D721Med (cell line): ENCODE results near the gene SLC15A1.

Experiments
- DNase-seq: peaks from one replicate; pipeline ENCODE4 v3.0.0; 2011; ENCODE audit warnings: low spot score; ENCODE audit not compliant: insufficient read length
- FAIRE-seq: peaks from 2 replicates; lab custom pipeline; 2011; peaks lifted over from hg19 to GRCh38; lab: Jason Lieb, UNC
- TF ChIP-seq, protein P1 (sequence below): IDR thresholded peaks from 2 replicates; pipeline ENCODE4 v1.5.1; 2012; ENCODE audit warnings: mild to moderate bottlenecking, control low read depth; ENCODE audit not compliant: insufficient read depth; ENCODE audit errors: missing control alignments

SLC15A1 gene

GRCh38 chr13:98787173-98787572, 34.7 kb upstream of the SLC15A1 start:
- FAIRE-seq (no peak), DNase-seq (no peak)
- TF ChIP-seq, protein P1, sequence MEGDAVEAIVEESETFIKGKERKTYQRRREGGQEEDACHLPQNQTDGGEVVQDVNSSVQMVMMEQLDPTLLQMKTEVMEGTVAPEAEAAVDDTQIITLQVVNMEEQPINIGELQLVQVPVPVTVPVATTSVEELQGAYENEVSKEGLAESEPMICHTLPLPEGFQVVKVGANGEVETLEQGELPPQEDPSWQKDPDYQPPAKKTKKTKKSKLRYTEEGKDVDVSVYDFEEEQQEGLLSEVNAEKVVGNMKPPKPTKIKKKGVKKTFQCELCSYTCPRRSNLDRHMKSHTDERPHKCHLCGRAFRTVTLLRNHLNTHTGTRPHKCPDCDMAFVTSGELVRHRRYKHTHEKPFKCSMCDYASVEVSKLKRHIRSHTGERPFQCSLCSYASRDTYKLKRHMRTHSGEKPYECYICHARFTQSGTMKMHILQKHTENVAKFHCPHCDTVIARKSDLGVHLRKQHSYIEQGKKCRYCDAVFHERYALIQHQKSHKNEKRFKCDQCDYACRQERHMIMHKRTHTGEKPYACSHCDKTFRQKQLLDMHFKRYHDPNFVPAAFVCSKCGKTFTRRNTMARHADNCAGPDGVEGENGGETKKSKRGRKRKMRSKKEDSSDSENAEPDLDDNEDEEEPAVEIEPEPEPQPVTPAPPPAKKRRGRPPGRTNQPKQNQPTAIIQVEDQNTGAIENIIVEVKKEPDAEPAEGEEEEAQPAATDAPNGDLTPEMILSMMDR, result no peak

DNA sequence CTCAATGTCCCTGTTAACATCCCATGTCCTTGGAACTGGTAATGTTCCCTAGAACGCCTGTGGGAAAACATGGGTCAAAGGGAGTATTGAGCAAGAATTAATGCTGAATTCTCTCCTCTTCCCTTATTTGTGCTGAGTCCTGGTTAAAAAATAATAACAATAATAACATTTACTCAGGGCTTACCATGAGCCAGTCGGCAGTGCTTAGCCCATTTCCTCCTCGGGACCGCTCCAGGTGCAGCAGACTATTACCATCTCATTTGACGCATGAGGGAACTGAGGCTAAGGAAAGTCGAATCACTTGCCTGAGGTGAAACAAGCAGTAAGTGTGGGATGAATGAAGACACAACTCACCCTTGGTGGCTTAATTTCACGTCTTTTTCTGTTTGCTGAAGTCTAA, 33.6 kb upstream of the SLC15A1 start:
- DNase-seq, result no peak
- TF ChIP-seq, protein P1, result no peak
- no peak for FAIRE-seq

DNA sequence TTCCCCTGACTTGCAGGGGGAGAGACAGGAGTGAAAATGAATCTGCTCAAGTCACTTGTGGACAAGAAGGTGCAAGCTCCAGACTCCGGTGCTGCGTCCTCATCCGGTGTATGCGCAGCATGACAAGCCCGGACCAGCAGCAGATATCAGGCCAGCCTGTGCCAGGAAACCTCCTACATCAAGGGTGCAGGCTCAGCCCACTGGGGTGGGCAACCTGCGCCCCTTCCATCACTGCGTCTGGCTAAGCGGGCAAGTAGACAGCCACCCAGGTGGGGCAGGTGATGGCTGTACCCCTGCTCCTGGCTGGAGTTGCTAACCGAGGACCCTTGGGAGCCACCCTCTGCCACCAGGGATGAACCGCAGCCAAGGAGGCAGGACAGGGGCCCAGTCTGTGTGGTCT, 32.9 kb upstream of the SLC15A1 start:
- TF ChIP-seq, protein P1, result no peak
- DNase-seq, result no peak
- no peak for FAIRE-seq

- TF ChIP-seq, protein P1, result no peak
- DNase-seq (no peak), FAIRE-seq (no peak)
Observed at GRCh38 chr13:98784666-98785065, 32.2 kb upstream of the SLC15A1 start.

DNA sequence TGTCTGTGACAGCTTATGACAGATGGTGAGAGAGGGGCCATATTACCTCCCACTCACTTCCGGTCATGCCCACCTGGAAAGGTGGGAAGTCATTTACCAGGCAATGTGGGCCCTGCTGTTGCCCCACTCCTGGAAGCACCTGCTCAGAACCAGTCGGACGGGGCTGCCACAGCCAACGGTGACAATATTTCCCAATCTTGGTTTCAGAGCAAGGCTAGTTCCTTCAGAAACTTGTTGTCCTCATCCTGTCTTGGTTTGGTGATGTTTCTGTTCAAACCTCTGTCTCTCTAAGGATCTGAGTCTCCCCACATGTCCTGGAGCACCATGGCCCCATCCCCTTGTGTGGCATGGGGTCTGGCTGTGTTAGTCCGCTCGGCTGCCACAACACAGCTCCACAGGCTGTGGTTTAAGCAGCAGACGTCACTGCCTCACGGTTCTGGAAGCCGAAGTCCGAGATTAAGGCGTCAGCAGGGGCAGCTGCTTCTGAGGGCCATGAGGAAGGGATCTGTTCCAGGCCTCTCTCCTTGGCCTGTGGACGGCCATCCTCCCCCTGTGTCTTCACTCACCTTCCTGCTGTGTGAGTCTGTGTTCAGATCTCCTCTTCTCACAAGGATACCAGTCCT, 31.5 kb upstream of the SLC15A1 start:
- DNase-seq (no peak), FAIRE-seq (no peak)
- TF ChIP-seq, protein P1, result no peak

DNA sequence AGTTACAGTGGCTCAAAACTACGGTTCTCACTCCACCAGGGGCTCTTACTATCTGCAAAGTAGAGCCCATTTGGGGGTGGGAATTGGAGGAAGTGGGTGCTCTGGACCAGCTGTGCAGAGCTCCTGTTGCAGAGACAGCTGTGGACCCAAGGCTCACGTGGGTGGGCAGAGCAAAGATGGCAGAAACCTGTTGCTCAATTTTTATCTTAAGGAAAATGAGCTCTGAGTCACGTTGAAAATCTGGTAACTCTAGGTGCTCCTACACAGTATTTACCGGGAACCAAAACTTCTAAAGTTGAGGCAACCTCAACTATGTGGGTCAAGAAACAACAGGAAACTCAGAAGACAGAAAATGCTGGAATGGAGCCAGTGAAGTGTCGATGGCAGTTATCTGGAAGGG, 30.2 kb upstream of the SLC15A1 start:
- no peak for FAIRE-seq
- TF ChIP-seq, protein P1, result no peak

GRCh38 chr13:98781905-98782304, 29.4 kb upstream of the SLC15A1 start:
- TF ChIP-seq, protein P1, result no peak
- no peak for DNase-seq
- no peak for FAIRE-seq

More for the DNA sequence above, 30.2 kb upstream of the SLC15A1 start:
- DNase-seq, result no peak
